ENCODE data around the gene THSD4.
A peak's percentile ranks its signal among the peaks of the same experiment; 100 is the strongest.

THSD4 gene

GRCh38 chr15:71735385-71735757 lies 620.1 kb downstream of the THSD4 start:
- DNase-seq (ENCODE audit: low read depth in 4 of 4, low spot score in 1 of 4): no peak

- DNase-seq (ENCODE audit: low read depth in 4 of 4, low spot score in 1 of 4): no peak
Measured at GRCh38 chr15:71736286-71736947, 621.1 kb downstream of the THSD4 start.

- no peak for DNase-seq (ENCODE audit: low read depth in 4 of 4, low spot score in 1 of 4)
Measured at GRCh38 chr15:71737761-71738160, 622.5 kb downstream of the THSD4 start.

- no peak for DNase-seq (ENCODE audit: low read depth in 4 of 4, low spot score in 1 of 4)
Measured at GRCh38 chr15:71739355-71739754, 624.1 kb downstream of the THSD4 start.

- DNase-seq (ENCODE audit: low read depth in 4 of 4, low spot score in 1 of 4): no peak
Measured at GRCh38 chr15:71742964-71743363, 627.7 kb downstream of the THSD4 start.

GRCh38 chr15:71743861-71744382 lies 628.7 kb downstream of the THSD4 start:
- DNase-seq (ENCODE audit: low read depth in 4 of 4, low spot score in 1 of 4): peak; percentile 26 to 47 (median 40)

GRCh38 chr15:71746719-71747118 lies 631.4 kb downstream of the THSD4 start:
- no peak for DNase-seq (ENCODE audit: low read depth in 4 of 4, low spot score in 1 of 4)

GRCh38 chr15:71747128-71748083 lies 632.1 kb downstream of the THSD4 start:
- no peak for DNase-seq (ENCODE audit: low read depth in 4 of 4, low spot score in 1 of 4)

- DNase-seq (ENCODE audit: low read depth in 4 of 4, low spot score in 1 of 4): no peak
Measured at GRCh38 chr15:71748293-71748718, 633.0 kb downstream of the THSD4 start.

GRCh38 chr15:71749500-71749899 lies 634.2 kb downstream of the THSD4 start:
- DNase-seq (ENCODE audit: low read depth in 4 of 4, low spot score in 1 of 4): no peak

GRCh38 chr15:71752128-71752527 lies 636.9 kb downstream of the THSD4 start:
- no peak for DNase-seq (ENCODE audit: low read depth in 4 of 4, low spot score in 1 of 4)

- no peak for DNase-seq (ENCODE audit: low read depth in 4 of 4, low spot score in 1 of 4)
Measured at GRCh38 chr15:71752604-71753289, 637.5 kb downstream of the THSD4 start.

GRCh38 chr15:71753346-71753745 lies 638.1 kb downstream of the THSD4 start:
- no peak for DNase-seq (ENCODE audit: low read depth in 4 of 4, low spot score in 1 of 4)

- no peak for DNase-seq (ENCODE audit: low read depth in 4 of 4, low spot score in 1 of 4)
Measured at GRCh38 chr15:71754660-71755059, 639.4 kb downstream of the THSD4 start.

GRCh38 chr15:71755092-71755970 lies 640.1 kb downstream of the THSD4 start:
- no peak for DNase-seq (ENCODE audit: low read depth in 4 of 4, low spot score in 1 of 4)

- DNase-seq (ENCODE audit: low read depth in 4 of 4, low spot score in 1 of 4): no peak
Measured at GRCh38 chr15:71756599-71757352, 641.5 kb downstream of the THSD4 start.

GRCh38 chr15:71757741-71758530 lies 642.7 kb downstream of the THSD4 start:
- no peak for DNase-seq (ENCODE audit: low read depth in 4 of 4, low spot score in 1 of 4)

GRCh38 chr15:71758711-71759110 lies 643.4 kb downstream of the THSD4 start:
- DNase-seq (ENCODE audit: low read depth in 4 of 4, low spot score in 1 of 4): no peak

- no peak for DNase-seq (ENCODE audit: low read depth in 4 of 4, low spot score in 1 of 4)
Measured at GRCh38 chr15:71760852-71761251, 645.6 kb downstream of the THSD4 start.
